Measurements from ENCODE around the gene AHI1.

GRCh38 chr6:135236732-135237131, 260.8 kb downstream of the AHI1 start:
- TF ChIP-seq CTCF (IDR thresholded peaks at IDR 0.05; ENCODE audit: low read depth, low read length), result no peak
- TF ChIP-seq EZH2phosphoT487 (IDR thresholded peaks at IDR 0.05; ENCODE audit: low read depth), result no peak

Data from OCI-LY3 (cell line).